ENCODE results near the gene ROBO2. TPM values are rescaled to one million over a fixed set of nuclear protein-coding genes. Genes with fewer than 3 reads are reported as not detected.

The ROBO2 gene
- total RNA-seq, 2 donors from 2014 or later: 1.4 to 3.4 TPM

GRCh38 chr3:77096966-77097890, 57.3 kb downstream of the ROBO2 start:
- intact Hi-C loops (cut with DNase I): no loop called here
- DNase-seq (ENCODE audit: low spot score): no peak

GRCh38 chr3:77102951-77103769, 63.3 kb downstream of the ROBO2 start:
- intact Hi-C loops (cut with DNase I): no loop called here
- no peak for DNase-seq (ENCODE audit: low spot score)

GRCh38 chr3:77122652-77123051, 82.8 kb downstream of the ROBO2 start:
- intact Hi-C loops (cut with DNase I): no loop called here
- DNase-seq (ENCODE audit: low spot score): no peak

- intact Hi-C loops (cut with DNase I): no loop called here
These were observed 86.1 kb downstream of the ROBO2 start for GRCh38 chr3:77125966-77126365.

GRCh38 chr3:77134769-77135168, 94.9 kb downstream of the ROBO2 start:
- intact Hi-C loops (cut with DNase I): no loop called here
- no peak for DNase-seq (ENCODE audit: low spot score)

More at GRCh38 chr3:77125966-77126365, 86.1 kb downstream of the ROBO2 start:
- no peak for DNase-seq (ENCODE audit: low spot score)

GRCh38 chr3:77137559-77137958, 97.7 kb downstream of the ROBO2 start:
- no peak for DNase-seq (ENCODE audit: low spot score)
- intact Hi-C loops (cut with DNase I): no loop called here

- no peak for DNase-seq (ENCODE audit: low spot score)
- intact Hi-C loops (cut with DNase I): no loop called here
These were observed 99.7 kb downstream of the ROBO2 start for GRCh38 chr3:77139624-77140023.

- no peak for DNase-seq (ENCODE audit: low spot score)
- intact Hi-C loops (cut with DNase I): no loop called here
These were observed 101.5 kb downstream of the ROBO2 start for GRCh38 chr3:77141423-77141822.

GRCh38 chr3:77142578-77142977, 102.7 kb downstream of the ROBO2 start:
- no peak for DNase-seq (ENCODE audit: low spot score)
- intact Hi-C loops (cut with DNase I): no loop called here

- intact Hi-C loops (cut with DNase I): no loop called here
- DNase-seq (ENCODE audit: low spot score): no peak
These were observed 106.1 kb downstream of the ROBO2 start for GRCh38 chr3:77146004-77146403.

GRCh38 chr3:77147836-77148578, 108.1 kb downstream of the ROBO2 start:
- DNase-seq (ENCODE audit: low spot score): no peak
- intact Hi-C loops (cut with DNase I): no loop called here

GRCh38 chr3:77149382-77149781, 109.5 kb downstream of the ROBO2 start:
- intact Hi-C loops (cut with DNase I): no loop called here

GRCh38 chr3:77150028-77150427, 110.1 kb downstream of the ROBO2 start:
- no peak for DNase-seq (ENCODE audit: low spot score)
- intact Hi-C loops (cut with DNase I): no loop called here

More at GRCh38 chr3:77149382-77149781, 109.5 kb downstream of the ROBO2 start:
- DNase-seq (ENCODE audit: low spot score): no peak

GRCh38 chr3:77150759-77151158, 110.9 kb downstream of the ROBO2 start:
- no peak for DNase-seq (ENCODE audit: low spot score)
- intact Hi-C loops (cut with DNase I): no loop called here

- intact Hi-C loops (cut with DNase I): no loop called here
- no peak for DNase-seq (ENCODE audit: low spot score)
These were observed 119.1 kb downstream of the ROBO2 start for GRCh38 chr3:77158730-77159581.

- intact Hi-C loops (cut with DNase I): no loop called here
- no peak for DNase-seq (ENCODE audit: low spot score)
These were observed 121.1 kb downstream of the ROBO2 start for GRCh38 chr3:77160931-77161497.

GRCh38 chr3:77169823-77170222, 129.9 kb downstream of the ROBO2 start:
- no peak for DNase-seq (ENCODE audit: low spot score)
- intact Hi-C loops (cut with DNase I): no loop called here

GRCh38 chr3:77171026-77171425, 131.1 kb downstream of the ROBO2 start:
- intact Hi-C loops (cut with DNase I): no loop called here
- DNase-seq (ENCODE audit: low spot score): no peak

All from posterior vena cava (tissue), 2 donors.